GM18909 (cell line): ENCODE data around the gene PLEKHM3.

ENCODE experiments used
- ATAC-seq: cut with Tn5 transposase; IDR thresholded peaks from one replicate; pipeline ENCODE4 v1.9.1; 2021; ENCODE audit warnings: mild to moderate bottlenecking; ENCODE audit not compliant: unreplicated experiment, poor library complexity

PLEKHM3 gene

DNA sequence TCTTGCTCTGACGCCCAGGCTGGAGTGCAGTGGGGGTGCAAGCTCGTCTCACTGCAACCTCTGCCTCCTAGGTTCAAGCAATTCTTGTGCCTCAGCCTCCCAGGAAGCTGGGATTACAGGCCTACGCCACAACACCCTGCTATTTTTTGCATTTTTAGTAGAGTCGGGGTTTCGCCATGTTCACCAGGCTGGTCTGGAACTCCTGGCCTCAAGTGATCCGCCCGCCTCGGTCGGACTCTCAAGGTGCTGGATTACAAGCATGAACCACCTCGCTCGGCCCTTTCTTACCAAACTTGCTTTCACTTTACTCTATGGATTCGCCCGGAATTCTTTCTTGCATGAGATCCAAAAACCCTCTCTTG is 252.5 kb downstream of the PLEKHM3 start:
- ATAC-seq, result no peak

DNA sequence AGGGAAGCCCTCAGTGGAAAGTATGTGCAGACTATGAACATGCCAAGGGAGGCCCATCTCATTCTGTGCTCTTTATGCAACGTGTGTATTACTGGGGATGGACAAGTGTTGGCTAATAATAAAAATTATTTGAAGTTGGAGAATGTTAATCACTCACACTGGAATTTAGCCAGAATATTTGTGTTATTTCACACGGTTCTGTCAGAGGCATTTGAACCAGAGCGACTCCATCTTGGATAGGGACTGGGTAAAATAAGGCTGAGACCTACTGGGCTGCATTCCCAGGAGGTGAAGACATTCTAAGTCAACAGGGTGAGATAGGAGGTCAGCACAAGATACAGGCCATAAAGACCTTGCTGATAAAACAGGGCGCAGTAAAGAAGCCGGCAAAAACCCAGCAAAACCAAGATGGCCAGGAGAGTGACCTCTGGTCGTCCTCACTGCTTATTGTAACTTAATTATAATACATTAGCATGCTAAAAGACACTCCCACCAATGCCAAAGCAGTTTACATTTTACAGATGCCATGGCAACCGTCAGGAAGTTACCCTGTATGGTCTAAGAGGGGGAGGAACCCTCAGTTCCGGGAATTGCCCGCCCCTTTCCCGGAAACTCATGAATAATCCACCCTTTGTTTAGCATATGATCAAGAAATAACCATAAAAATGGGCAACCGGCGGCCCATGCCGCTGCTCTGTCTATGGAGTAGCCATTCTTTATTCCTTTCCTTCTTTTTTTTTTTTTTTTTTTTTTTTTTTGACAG is 253.1 kb downstream of the PLEKHM3 start:
- no peak for ATAC-seq

DNA sequence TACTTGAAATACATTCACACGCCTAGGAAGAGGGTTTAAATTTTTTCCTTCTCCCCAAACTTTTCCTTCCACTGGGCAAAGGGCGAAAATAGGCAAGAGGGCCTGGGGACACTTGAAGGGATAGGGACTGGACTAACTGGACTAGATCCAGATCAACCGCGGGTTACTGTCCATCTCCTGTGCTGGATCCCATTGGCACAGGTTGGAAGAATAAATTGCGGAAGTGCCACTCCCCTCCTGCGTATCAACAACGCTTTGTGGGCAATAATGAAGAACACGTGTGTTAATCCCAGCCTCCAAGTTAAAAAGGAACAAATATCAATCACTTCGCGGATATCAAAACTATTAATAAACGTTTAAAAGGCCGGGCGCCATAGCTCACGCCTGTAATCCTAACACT is 253.9 kb downstream of the PLEKHM3 start:
- ATAC-seq, result no peak
